K562 (cell line): Measurements from ENCODE around the gene COQ4.

Experiments used
- RCOR1 ChIP-seq, 2 experiments: IDR thresholded peaks; 2 replicates each; pipeline ENCODE4 v1.6.1; 2012; ENCODE audit warnings: low read depth in 2 of 2, low read length in 2 of 2, borderline replicate concordance in 1 of 2, improper control_type of control experiment in 1 of 2
- SP1 ChIP-seq: sonication (generic); formaldehyde crosslinking; IDR thresholded peaks from 2 replicates; pipeline ENCODE4 v1.8.1; 2022; ENCODE audit warnings: mild to moderate bottlenecking, missing genetic modification reagents
- SREBF1 ChIP-seq: fragments of 150-350 bp; IDR thresholded peaks from 2 replicates; pipeline ENCODE4 v1.6.1; 2014; ENCODE audit warnings: antibody characterized with exemption, low read depth, low read length, borderline replicate concordance
- ZNF274 ChIP-seq: IDR thresholded peaks from 2 replicates; pipeline ENCODE4 v1.6.1; 2011; ENCODE audit warnings: low read depth, mild to moderate bottlenecking, low read length, moderate library complexity, borderline replicate concordance
- ZNF586 ChIP-seq: fragments of 450-650 bp; formaldehyde crosslinking; conservative IDR thresholded peaks from 2 replicates; pipeline ENCODE4 v1.4.0; 2020; ENCODE audit warnings: mild to moderate bottlenecking, moderate library complexity
- TF ChIP-seq, protein P1 (sequence below): sonication (generic); formaldehyde crosslinking; IDR thresholded peaks from 2 replicates; pipeline ENCODE4 v1.4.0; 2020; ENCODE audit warnings: mild to moderate bottlenecking, missing genetic modification reagents
- TF ChIP-seq, protein P2 (sequence below): fragments of 450-650 bp; formaldehyde crosslinking; IDR thresholded peaks from 2 replicates; pipeline ENCODE4 v1.4.0; 2020; ENCODE audit warnings: mild to moderate bottlenecking, moderate library complexity
- TF ChIP-seq, protein P3 (sequence below): sonication (generic); formaldehyde crosslinking; IDR thresholded peaks from 2 replicates; pipeline ENCODE4 v1.9.0; 2022; ENCODE audit warnings: mild to moderate bottlenecking, missing genetic modification reagents
- TF ChIP-seq, protein P4 (sequence below), 3 experiments: IDR thresholded peaks in 2 of 3; conservative IDR thresholded peaks in 1 of 3; 2 replicates each; pipeline ENCODE4 v1.5.1; 2011 to 2012; ENCODE audit warnings: low read length in 3 of 3, mild to moderate bottlenecking in 3 of 3, control low read depth in 2 of 3, improper control_type of control experiment in 1 of 3, inconsistent platforms in 1 of 3, low read depth in 1 of 3, mixed read lengths in 1 of 3, moderate library complexity in 1 of 3; ENCODE audit not compliant: insufficient read depth in 2 of 3
- TF ChIP-seq, protein P5 (sequence below): fragments of 450-650 bp; conservative IDR thresholded peaks from 2 replicates; pipeline ENCODE4 v1.6.1; 2016; ENCODE audit warnings: missing genetic modification characterization, low read depth, mild to moderate bottlenecking, control low read depth, missing compliant biosample characterization

DNA sequence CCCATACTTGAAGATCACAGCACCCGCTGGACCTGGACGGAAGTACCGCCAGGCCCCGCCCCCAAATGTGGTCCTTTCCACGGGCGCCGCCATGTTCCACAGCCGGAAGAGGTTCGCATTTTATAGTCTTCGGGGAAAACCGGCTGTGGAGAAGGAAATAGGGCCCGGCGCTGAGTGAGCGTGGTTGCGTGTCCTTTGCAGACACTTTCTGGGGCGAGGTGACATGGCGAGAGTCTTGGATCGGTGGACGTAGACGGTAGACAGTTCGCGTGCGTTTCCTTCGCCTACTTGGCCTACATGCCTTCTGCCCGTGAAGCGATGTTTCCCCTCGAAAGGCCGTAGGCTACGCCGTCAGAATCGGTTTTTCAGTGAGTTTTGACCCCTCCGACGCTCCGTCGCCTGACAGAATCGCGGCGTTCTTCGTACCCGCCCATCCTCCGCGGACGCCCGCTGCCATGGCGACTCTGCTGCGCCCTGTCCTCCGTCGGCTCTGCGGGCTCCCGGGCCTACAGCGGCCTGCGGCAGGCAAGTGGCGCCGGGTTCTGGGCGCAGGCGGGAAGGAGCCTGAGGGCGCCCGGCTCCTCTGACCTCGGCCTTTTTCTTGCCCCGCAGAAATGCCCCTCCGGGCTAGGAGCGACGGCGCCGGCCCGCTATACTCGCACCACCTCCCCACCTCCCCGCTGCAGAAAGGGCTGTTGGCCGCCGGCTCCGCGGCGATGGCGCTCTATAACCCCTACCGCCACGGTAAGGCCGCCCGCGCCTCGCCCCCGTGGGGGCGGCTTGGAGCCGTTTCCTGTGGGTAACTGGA lies at the start of gene COQ4, which contains the start of gene TRUB2:
- TF ChIP-seq, protein P1, sequence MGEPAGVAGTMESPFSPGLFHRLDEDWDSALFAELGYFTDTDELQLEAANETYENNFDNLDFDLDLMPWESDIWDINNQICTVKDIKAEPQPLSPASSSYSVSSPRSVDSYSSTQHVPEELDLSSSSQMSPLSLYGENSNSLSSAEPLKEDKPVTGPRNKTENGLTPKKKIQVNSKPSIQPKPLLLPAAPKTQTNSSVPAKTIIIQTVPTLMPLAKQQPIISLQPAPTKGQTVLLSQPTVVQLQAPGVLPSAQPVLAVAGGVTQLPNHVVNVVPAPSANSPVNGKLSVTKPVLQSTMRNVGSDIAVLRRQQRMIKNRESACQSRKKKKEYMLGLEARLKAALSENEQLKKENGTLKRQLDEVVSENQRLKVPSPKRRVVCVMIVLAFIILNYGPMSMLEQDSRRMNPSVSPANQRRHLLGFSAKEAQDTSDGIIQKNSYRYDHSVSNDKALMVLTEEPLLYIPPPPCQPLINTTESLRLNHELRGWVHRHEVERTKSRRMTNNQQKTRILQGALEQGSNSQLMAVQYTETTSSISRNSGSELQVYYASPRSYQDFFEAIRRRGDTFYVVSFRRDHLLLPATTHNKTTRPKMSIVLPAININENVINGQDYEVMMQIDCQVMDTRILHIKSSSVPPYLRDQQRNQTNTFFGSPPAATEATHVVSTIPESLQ (CRISPR knock-in tag) = no peak
- TF ChIP-seq SP1 (CRISPR knock-in tag) (no peak), ZNF586 (CRISPR knock-in tag) (no peak), SREBF1 (no peak; the same call in none of the 2 replicates), RCOR1 (IDR thresholded peaks at IDR 0.05; ENCODE audit: borderline replicate concordance in 1 of 2, low read depth in 2 of 2, low read length in 2 of 2) (peak; percentile 36 to 60; a peak in 2 of 4 replicates), ZNF274 (no peak; the same call in 1 of the 2 replicates)
- TF ChIP-seq, protein P2, sequence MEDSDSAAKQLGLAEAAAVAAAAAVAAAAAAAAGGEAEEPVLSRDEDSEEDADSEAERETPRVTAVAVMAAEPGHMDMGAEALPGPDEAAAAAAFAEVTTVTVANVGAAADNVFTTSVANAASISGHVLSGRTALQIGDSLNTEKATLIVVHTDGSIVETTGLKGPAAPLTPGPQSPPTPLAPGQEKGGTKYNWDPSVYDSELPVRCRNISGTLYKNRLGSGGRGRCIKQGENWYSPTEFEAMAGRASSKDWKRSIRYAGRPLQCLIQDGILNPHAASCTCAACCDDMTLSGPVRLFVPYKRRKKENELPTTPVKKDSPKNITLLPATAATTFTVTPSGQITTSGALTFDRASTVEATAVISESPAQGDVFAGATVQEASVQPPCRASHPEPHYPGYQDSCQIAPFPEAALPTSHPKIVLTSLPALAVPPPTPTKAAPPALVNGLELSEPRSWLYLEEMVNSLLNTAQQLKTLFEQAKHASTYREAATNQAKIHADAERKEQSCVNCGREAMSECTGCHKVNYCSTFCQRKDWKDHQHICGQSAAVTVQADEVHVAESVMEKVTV = peak; percentile 5; the same call in 1 of the 2 replicates
- TF ChIP-seq, protein P3, sequence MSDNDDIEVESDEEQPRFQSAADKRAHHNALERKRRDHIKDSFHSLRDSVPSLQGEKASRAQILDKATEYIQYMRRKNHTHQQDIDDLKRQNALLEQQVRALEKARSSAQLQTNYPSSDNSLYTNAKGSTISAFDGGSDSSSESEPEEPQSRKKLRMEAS = no peak
- TF ChIP-seq, protein P4, sequence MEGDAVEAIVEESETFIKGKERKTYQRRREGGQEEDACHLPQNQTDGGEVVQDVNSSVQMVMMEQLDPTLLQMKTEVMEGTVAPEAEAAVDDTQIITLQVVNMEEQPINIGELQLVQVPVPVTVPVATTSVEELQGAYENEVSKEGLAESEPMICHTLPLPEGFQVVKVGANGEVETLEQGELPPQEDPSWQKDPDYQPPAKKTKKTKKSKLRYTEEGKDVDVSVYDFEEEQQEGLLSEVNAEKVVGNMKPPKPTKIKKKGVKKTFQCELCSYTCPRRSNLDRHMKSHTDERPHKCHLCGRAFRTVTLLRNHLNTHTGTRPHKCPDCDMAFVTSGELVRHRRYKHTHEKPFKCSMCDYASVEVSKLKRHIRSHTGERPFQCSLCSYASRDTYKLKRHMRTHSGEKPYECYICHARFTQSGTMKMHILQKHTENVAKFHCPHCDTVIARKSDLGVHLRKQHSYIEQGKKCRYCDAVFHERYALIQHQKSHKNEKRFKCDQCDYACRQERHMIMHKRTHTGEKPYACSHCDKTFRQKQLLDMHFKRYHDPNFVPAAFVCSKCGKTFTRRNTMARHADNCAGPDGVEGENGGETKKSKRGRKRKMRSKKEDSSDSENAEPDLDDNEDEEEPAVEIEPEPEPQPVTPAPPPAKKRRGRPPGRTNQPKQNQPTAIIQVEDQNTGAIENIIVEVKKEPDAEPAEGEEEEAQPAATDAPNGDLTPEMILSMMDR (IDR thresholded peaks at IDR 0.05 in 2 of 3, conservative IDR thresholded peaks at IDR 0.05 in 1 of 3; ENCODE audit: insufficient read depth in 2 of 3, low read depth in 1 of 3, low read length in 3 of 3) = peak in 2 of 3 experiments; percentile 32 to 37; a peak in 4 of 6 replicates
- TF ChIP-seq, protein P5, sequence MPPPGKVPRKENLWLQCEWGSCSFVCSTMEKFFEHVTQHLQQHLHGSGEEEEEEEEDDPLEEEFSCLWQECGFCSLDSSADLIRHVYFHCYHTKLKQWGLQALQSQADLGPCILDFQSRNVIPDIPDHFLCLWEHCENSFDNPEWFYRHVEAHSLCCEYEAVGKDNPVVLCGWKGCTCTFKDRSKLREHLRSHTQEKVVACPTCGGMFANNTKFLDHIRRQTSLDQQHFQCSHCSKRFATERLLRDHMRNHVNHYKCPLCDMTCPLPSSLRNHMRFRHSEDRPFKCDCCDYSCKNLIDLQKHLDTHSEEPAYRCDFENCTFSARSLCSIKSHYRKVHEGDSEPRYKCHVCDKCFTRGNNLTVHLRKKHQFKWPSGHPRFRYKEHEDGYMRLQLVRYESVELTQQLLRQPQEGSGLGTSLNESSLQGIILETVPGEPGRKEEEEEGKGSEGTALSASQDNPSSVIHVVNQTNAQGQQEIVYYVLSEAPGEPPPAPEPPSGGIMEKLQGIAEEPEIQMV (tag) = no peak
